Activated T-helper 1 cell treated with anti-CD3 and anti-CD28 coated beads, Interleukin-12 subunit alpha, Interleukin-12 subunit beta, Interleukin-2, Interleukin-4 antibody, amounts not matched to agents 30 ng/mL and 10 ng/mL and 1 ng/mL, durations not matched to agents 14 hours and 24 hours and 36 hours (primary cell): ENCODE data around the gene SULF2. TPM values are rescaled to one million over a fixed set of nuclear protein-coding genes. Genes with fewer than 3 reads are reported as not detected.

Source experiments
- DNase-seq: peaks from one replicate; pipeline ENCODE4 v3.0.0; 2021; ENCODE audit warnings: low spot score
- H3K27ac Mint-ChIP-seq: one replicate; pipeline ENCODE4 v1.8.0; 2021; ENCODE audit warnings: mild to moderate bottlenecking, mixed read lengths
- H3K27me3 Mint-ChIP-seq: one replicate; pipeline ENCODE4 v1.8.0; 2022; ENCODE audit warnings: mild to moderate bottlenecking, moderate library complexity, mixed read lengths; ENCODE audit not compliant: insufficient read depth
- H3K36me3 Mint-ChIP-seq: one replicate; pipeline ENCODE4 v1.8.0; 2021; ENCODE audit warnings: low read depth, mixed read lengths
- H3K4me1 Mint-ChIP-seq: one replicate; pipeline ENCODE4 v1.8.0; 2021; ENCODE audit warnings: low read depth, mixed read lengths
- H3K4me3 Mint-ChIP-seq: one replicate; pipeline ENCODE4 v1.8.0; 2021; ENCODE audit warnings: mild to moderate bottlenecking, moderate library complexity, mixed read lengths
- H3K9me3 Mint-ChIP-seq: one replicate; pipeline ENCODE4 v1.8.0; 2021; ENCODE audit warnings: mixed read lengths
- intact Hi-C: fragments of 100-400 bp; cut with micrococcal nuclease; formaldehyde crosslinking; loops from one replicate; pipeline ENCODE4 v1.15.1; 2024
- total RNA-seq: library from RNA; stranded (reverse); gene quantifications from 2 replicates; pipeline ENCODE4 v1.2.3, GENCODE V29; 2022

SULF2 gene
- total RNA-seq, 1 donor from 2014 or later, result 0.52 TPM

GRCh38 chr20:47727170-47727880, 58.0 kb downstream of the SULF2 start:
- Mint-ChIP-seq H3K4me3 (peak overlapping the region; percentile 83), H3K27ac (peak overlapping the region; percentile 97), H3K4me1 (peaks cover 46% of the 10 kb centered on the region), H3K27me3 (no peaks in the 10 kb centered on the region), H3K36me3 (peaks cover 6% of the 10 kb centered on the region), H3K9me3 (no peaks in the 10 kb centered on the region)
- DNase-seq, result peak; percentile 72
- intact Hi-C loops, result loop anchor here (5.0 kb wide), 2 partner anchors 530 to 1365 kb away; no protein-coding TSS in a partner anchor

GRCh38 chr20:47726632-47727031, 58.6 kb downstream of the SULF2 start:
- intact Hi-C loops, result loop anchor here (5.0 kb wide), 2 partner anchors 529 to 1364 kb away; no protein-coding TSS in a partner anchor
- DNase-seq, result no peak
- H3K27me3 Mint-ChIP-seq, result no peaks in the 10 kb centered on the region
- H3K36me3 Mint-ChIP-seq, result peaks cover 6% of the 10 kb centered on the region
- peaks cover 46% of the 10 kb centered on the region for H3K4me1 Mint-ChIP-seq
- peak overlapping the region; percentile 44 for H3K4me3 Mint-ChIP-seq
- H3K9me3 Mint-ChIP-seq, result no peaks in the 10 kb centered on the region
- H3K27ac Mint-ChIP-seq, result peak overlapping the region; percentile 97

- Mint-ChIP-seq H3K27me3 (no peaks in the 10 kb centered on the region), H3K9me3 (no peaks in the 10 kb centered on the region), H3K4me3 (no peak overlapping the region), H3K4me1 (peaks cover 46% of the 10 kb centered on the region), H3K36me3 (peaks cover 6% of the 10 kb centered on the region), H3K27ac (peak overlapping the region; percentile 14)
- peak; percentile 81 for DNase-seq
- intact Hi-C loops, result loop anchor here (1.0 to 5.0 kb wide), 4 partner anchors 47 to 1363 kb away; no protein-coding TSS in a partner anchor
Measured at GRCh38 chr20:47725248-47725973, 59.9 kb downstream of the SULF2 start.

- Mint-ChIP-seq H3K4me1 (peaks cover 46% of the 10 kb centered on the region), H3K36me3 (peaks cover 6% of the 10 kb centered on the region), H3K4me3 (no peak overlapping the region), H3K27ac (no peak overlapping the region), H3K9me3 (no peaks in the 10 kb centered on the region), H3K27me3 (no peaks in the 10 kb centered on the region)
- no peak for DNase-seq
- intact Hi-C loops, result loop anchor here (1.0 to 5.0 kb wide), 4 partner anchors 47 to 1363 kb away; no protein-coding TSS in a partner anchor
Measured at GRCh38 chr20:47724910-47725247, 60.4 kb downstream of the SULF2 start.

- Mint-ChIP-seq H3K27ac (no peak overlapping the region), H3K36me3 (peaks cover 6% of the 10 kb centered on the region), H3K27me3 (no peaks in the 10 kb centered on the region), H3K4me3 (no peak overlapping the region), H3K9me3 (no peaks in the 10 kb centered on the region), H3K4me1 (peaks cover 43% of the 10 kb centered on the region)
- intact Hi-C loops, result no loop called here
- DNase-seq, result no peak
Measured at GRCh38 chr20:47724396-47724795, 60.9 kb downstream of the SULF2 start.

- DNase-seq, result no peak
- H3K27me3 Mint-ChIP-seq, result peaks cover 5% of the 10 kb centered on the region
- peaks cover 33% of the 10 kb centered on the region for H3K4me1 Mint-ChIP-seq
- no peak overlapping the region for H3K4me3 Mint-ChIP-seq
- H3K27ac Mint-ChIP-seq, result no peak overlapping the region
- intact Hi-C loops, result no loop called here
- peaks cover 6% of the 10 kb centered on the region for H3K36me3 Mint-ChIP-seq
- H3K9me3 Mint-ChIP-seq, result no peaks in the 10 kb centered on the region
Measured at GRCh38 chr20:47723322-47723721, 62.0 kb downstream of the SULF2 start.

- Mint-ChIP-seq H3K36me3 (no peaks in the 10 kb centered on the region), H3K4me1 (peaks cover 13% of the 10 kb centered on the region), H3K27me3 (peaks cover 7% of the 10 kb centered on the region), H3K27ac (no peak overlapping the region), H3K4me3 (no peak overlapping the region), H3K9me3 (no peaks in the 10 kb centered on the region)
- intact Hi-C loops, result no loop called here
- DNase-seq, result no peak
Measured at GRCh38 chr20:47720636-47721427, 64.4 kb downstream of the SULF2 start.

GRCh38 chr20:47719625-47720024, 65.7 kb downstream of the SULF2 start:
- peaks cover 7% of the 10 kb centered on the region for H3K27me3 Mint-ChIP-seq
- H3K9me3 Mint-ChIP-seq, result no peaks in the 10 kb centered on the region
- no peak for DNase-seq
- peaks cover 4% of the 10 kb centered on the region for H3K4me1 Mint-ChIP-seq
- no peaks in the 10 kb centered on the region for H3K36me3 Mint-ChIP-seq
- intact Hi-C loops, result no loop called here
- H3K27ac Mint-ChIP-seq, result no peak overlapping the region
- H3K4me3 Mint-ChIP-seq, result no peak overlapping the region

- no peaks in the 10 kb centered on the region for H3K36me3 Mint-ChIP-seq
- no peak for DNase-seq
- H3K4me1 Mint-ChIP-seq, result peaks cover under 1% of the 10 kb centered on the region
- H3K4me3 Mint-ChIP-seq, result no peak overlapping the region
- intact Hi-C loops, result no loop called here
- peaks cover 7% of the 10 kb centered on the region for H3K27me3 Mint-ChIP-seq
- no peaks in the 10 kb centered on the region for H3K9me3 Mint-ChIP-seq
- H3K27ac Mint-ChIP-seq, result no peak overlapping the region
Measured at GRCh38 chr20:47719211-47719610, 66.1 kb downstream of the SULF2 start.

- intact Hi-C loops, result no loop called here
Measured at GRCh38 chr20:47718398-47718797, 66.9 kb downstream of the SULF2 start.

GRCh38 chr20:47717421-47717820, 67.9 kb downstream of the SULF2 start:
- no peak for DNase-seq
- Mint-ChIP-seq H3K27me3 (peaks cover 7% of the 10 kb centered on the region), H3K4me1 (no peaks in the 10 kb centered on the region), H3K27ac (no peak overlapping the region), H3K4me3 (no peak overlapping the region), H3K36me3 (no peaks in the 10 kb centered on the region), H3K9me3 (no peaks in the 10 kb centered on the region)
- intact Hi-C loops, result no loop called here

More at GRCh38 chr20:47718398-47718797, 66.9 kb downstream of the SULF2 start:
- no peak overlapping the region for H3K27ac Mint-ChIP-seq
- H3K4me1 Mint-ChIP-seq, result no peaks in the 10 kb centered on the region
- H3K36me3 Mint-ChIP-seq, result no peaks in the 10 kb centered on the region
- no peak for DNase-seq
- peaks cover 7% of the 10 kb centered on the region for H3K27me3 Mint-ChIP-seq
- H3K4me3 Mint-ChIP-seq, result no peak overlapping the region
- H3K9me3 Mint-ChIP-seq, result no peaks in the 10 kb centered on the region

GRCh38 chr20:47713878-47714450, 71.3 kb downstream of the SULF2 start:
- Mint-ChIP-seq H3K27me3 (peaks cover 7% of the 10 kb centered on the region), H3K27ac (no peak overlapping the region), H3K9me3 (no peaks in the 10 kb centered on the region), H3K4me3 (no peak overlapping the region), H3K4me1 (no peaks in the 10 kb centered on the region), H3K36me3 (no peaks in the 10 kb centered on the region)
- DNase-seq, result no peak
- intact Hi-C loops, result no loop called here
